Esophagus squamous epithelium (tissue), 4 donors: ENCODE results near the gene PANK4.

ENCODE experiments used
- POLR2A ChIP-seq, 4 donors: fragments of 450-650 bp; IDR thresholded peaks; one replicate each; pipeline ENCODE4 v1.6.1; 2017; ENCODE audit warnings: antibody characterized with exemption in 4 of 4, mild to moderate bottlenecking in 4 of 4, moderate library complexity in 3 of 4
- TF ChIP-seq, protein P1 (sequence below), 6 experiments: fragments of 450-650 bp in 4 of 6; fragments of 200-600 bp in 2 of 6; sonication (generic) in 2 of 6; IDR thresholded peaks; one replicate each; pipeline ENCODE4 v1.5.1; 2016 to 2019; ENCODE audit warnings: antibody characterized with exemption in 6 of 6, mild to moderate bottlenecking in 4 of 6, moderate library complexity in 4 of 6

DNA sequence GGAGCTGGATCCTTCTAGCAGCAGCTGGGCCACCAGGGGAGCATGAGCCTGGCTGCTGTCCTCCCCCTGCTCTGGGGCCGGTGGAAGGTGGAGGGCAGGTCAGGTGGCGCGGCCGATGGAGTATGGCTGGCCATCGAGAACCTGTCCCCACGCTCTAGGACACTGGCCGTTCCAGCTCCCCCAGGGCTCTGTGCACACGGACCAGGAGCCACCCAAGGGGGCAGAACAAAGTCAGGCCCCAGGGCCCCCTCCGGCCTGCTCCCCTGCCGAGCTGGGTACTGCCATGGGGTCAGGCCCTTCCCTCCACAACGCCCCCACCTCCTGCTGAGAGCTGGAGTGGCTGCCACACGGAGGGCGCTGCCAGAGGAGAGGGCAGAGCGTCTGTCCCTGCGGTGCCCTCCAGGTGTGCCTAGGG is 54.8 kb downstream of the PANK4 start:
- TF ChIP-seq, protein P1, sequence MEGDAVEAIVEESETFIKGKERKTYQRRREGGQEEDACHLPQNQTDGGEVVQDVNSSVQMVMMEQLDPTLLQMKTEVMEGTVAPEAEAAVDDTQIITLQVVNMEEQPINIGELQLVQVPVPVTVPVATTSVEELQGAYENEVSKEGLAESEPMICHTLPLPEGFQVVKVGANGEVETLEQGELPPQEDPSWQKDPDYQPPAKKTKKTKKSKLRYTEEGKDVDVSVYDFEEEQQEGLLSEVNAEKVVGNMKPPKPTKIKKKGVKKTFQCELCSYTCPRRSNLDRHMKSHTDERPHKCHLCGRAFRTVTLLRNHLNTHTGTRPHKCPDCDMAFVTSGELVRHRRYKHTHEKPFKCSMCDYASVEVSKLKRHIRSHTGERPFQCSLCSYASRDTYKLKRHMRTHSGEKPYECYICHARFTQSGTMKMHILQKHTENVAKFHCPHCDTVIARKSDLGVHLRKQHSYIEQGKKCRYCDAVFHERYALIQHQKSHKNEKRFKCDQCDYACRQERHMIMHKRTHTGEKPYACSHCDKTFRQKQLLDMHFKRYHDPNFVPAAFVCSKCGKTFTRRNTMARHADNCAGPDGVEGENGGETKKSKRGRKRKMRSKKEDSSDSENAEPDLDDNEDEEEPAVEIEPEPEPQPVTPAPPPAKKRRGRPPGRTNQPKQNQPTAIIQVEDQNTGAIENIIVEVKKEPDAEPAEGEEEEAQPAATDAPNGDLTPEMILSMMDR (IDR thresholded peaks at IDR 0.05) = no peak
- no peak for TF ChIP-seq POLR2A (IDR thresholded peaks at IDR 0.05)
